Lung microvascular endothelial cell (primary cell): Measurements from ENCODE around the gene EPHA8. TPM values are rescaled to one million over a fixed set of nuclear protein-coding genes. Genes with fewer than 3 reads are reported as not detected.

Experiments used
- DNase-seq, 2 donors: peaks; one replicate each; pipeline versions ENCODE4 v3.0.0 to v3.0.0-alpha.2; 2010; ENCODE audit warnings: low read depth in 2 of 2
- total RNA-seq: library from RNA; depleted of rRNA; stranded (reverse); fragments of >200 nt; gene quantifications from 2 replicates; pipeline ENCODE4 v1.2.1, GENCODE V29; 2014

The EPHA8 gene
- total RNA-seq, 1 donor from 2014 or later = not detected

- no peak for DNase-seq
Observed at GRCh38 chr1:22566161-22566560, 2.9 kb downstream of the EPHA8 start.

GRCh38 chr1:22567197-22567596 is 3.9 kb downstream of the EPHA8 start:
- DNase-seq = no peak

GRCh38 chr1:22567994-22568393 is 4.7 kb downstream of the EPHA8 start:
- DNase-seq = no peak

GRCh38 chr1:22569269-22569668 is 6.0 kb downstream of the EPHA8 start:
- DNase-seq = no peak

- DNase-seq = no peak
Observed at GRCh38 chr1:22570140-22570909, 7.0 kb downstream of the EPHA8 start.

GRCh38 chr1:22572818-22573217 is 9.5 kb downstream of the EPHA8 start:
- DNase-seq = no peak

- DNase-seq = no peak
Observed at GRCh38 chr1:22573237-22573636, 9.9 kb downstream of the EPHA8 start.

GRCh38 chr1:22575532-22576149 is 12.4 kb downstream of the EPHA8 start:
- DNase-seq = no peak

GRCh38 chr1:22576150-22576544 is 12.9 kb downstream of the EPHA8 start:
- DNase-seq = no peak

GRCh38 chr1:22576617-22577016 is 13.3 kb downstream of the EPHA8 start:
- DNase-seq = no peak

- DNase-seq = no peak
Observed at GRCh38 chr1:22578732-22579361, 15.6 kb downstream of the EPHA8 start.

- DNase-seq = no peak
Observed at GRCh38 chr1:22579541-22580155, 16.4 kb downstream of the EPHA8 start.

- DNase-seq = peak in 1 of 2 donors; percentile 48
Observed at GRCh38 chr1:22582661-22583635, 19.7 kb downstream of the EPHA8 start.

GRCh38 chr1:22584001-22584562 is 20.8 kb downstream of the EPHA8 start:
- no peak for DNase-seq

GRCh38 chr1:22584970-22585369 is 21.7 kb downstream of the EPHA8 start:
- DNase-seq = no peak

- no peak for DNase-seq
Observed at GRCh38 chr1:22585471-22585870, 22.2 kb downstream of the EPHA8 start.

- DNase-seq = no peak
Observed at GRCh38 chr1:22586356-22587130, 23.3 kb downstream of the EPHA8 start.

GRCh38 chr1:22587247-22587646 is 24.0 kb downstream of the EPHA8 start:
- DNase-seq = no peak

GRCh38 chr1:22588899-22589422 is 25.7 kb downstream of the EPHA8 start:
- no peak for DNase-seq

GRCh38 chr1:22591576-22591975 is 28.3 kb downstream of the EPHA8 start:
- DNase-seq = no peak
